IMR-90 (cell line): Measurements from ENCODE around the gene LRP5.

Source experiments
- RCOR1 ChIP-seq: IDR thresholded peaks from 2 replicates; pipeline ENCODE4 v1.6.1; 2012; ENCODE audit warnings: mild to moderate bottlenecking, low read length, improper control_type of control experiment; ENCODE audit not compliant: insufficient replicate concordance
- TF ChIP-seq, protein P1 (sequence below): conservative IDR thresholded peaks from 2 replicates; pipeline ENCODE4 v1.5.1; 2012; ENCODE audit warnings: mild to moderate bottlenecking, low read depth, low read length, improper control_type of control experiment

DNA sequence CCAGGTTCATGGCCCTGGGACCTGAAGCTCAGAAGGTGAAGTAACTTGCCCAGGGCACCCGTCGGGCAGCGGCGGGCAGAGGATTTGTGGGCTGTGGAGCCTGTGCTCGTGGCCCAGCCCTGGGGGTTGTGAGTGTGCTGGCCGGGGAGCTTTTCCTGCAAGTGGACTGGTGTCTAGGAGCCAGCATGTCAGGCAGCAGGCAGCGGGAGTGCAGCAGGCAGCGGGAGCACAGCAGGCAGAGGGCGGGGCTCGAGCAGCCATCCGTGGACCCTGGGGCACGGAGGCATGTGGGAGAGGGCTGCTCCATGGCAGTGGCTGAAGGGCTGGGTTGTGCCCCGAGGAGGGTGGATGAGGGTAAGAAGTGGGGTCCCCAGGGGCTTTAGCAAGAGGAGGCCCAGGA lies 75.4 kb downstream of the LRP5 start:
- TF ChIP-seq, protein P1, sequence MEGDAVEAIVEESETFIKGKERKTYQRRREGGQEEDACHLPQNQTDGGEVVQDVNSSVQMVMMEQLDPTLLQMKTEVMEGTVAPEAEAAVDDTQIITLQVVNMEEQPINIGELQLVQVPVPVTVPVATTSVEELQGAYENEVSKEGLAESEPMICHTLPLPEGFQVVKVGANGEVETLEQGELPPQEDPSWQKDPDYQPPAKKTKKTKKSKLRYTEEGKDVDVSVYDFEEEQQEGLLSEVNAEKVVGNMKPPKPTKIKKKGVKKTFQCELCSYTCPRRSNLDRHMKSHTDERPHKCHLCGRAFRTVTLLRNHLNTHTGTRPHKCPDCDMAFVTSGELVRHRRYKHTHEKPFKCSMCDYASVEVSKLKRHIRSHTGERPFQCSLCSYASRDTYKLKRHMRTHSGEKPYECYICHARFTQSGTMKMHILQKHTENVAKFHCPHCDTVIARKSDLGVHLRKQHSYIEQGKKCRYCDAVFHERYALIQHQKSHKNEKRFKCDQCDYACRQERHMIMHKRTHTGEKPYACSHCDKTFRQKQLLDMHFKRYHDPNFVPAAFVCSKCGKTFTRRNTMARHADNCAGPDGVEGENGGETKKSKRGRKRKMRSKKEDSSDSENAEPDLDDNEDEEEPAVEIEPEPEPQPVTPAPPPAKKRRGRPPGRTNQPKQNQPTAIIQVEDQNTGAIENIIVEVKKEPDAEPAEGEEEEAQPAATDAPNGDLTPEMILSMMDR = no peak
- no peak for TF ChIP-seq RCOR1
